H1 (cell line): Measurements from ENCODE around the gene MAP2K7. TPM values are rescaled to one million over a fixed set of nuclear protein-coding genes. Genes with fewer than 3 reads are reported as not detected.

ENCODE experiments used
- BCL11A ChIP-seq, 2 experiments: IDR thresholded peaks; one replicate each; pipeline ENCODE4 v1.6.1; 2011; ENCODE audit warnings: low read depth in 2 of 2, low read length in 2 of 2, mild to moderate bottlenecking in 2 of 2
- CBX5 ChIP-seq: fragments of 300-800, 300-1000 bp; sonication (generic); IDR thresholded peaks from 2 replicates; pipeline ENCODE4 v1.7.1; 2016; ENCODE audit warnings: antibody characterized with exemption, low read length, low read depth
- HDAC6 ChIP-seq: IDR thresholded peaks from one replicate; pipeline ENCODE4 v1.7.1; 2012; ENCODE audit warnings: low read depth, mild to moderate bottlenecking, inconsistent platforms, low read length, moderate library complexity
- PHF8 ChIP-seq: fragments of 200-600 bp; sonication (generic); conservative IDR thresholded peaks from 2 replicates; pipeline ENCODE4 v1.7.1; 2012; ENCODE audit warnings: low read depth, mild to moderate bottlenecking, inconsistent platforms, low read length, moderate library complexity
- SAP30 ChIP-seq: fragments of 300-600 bp; sonication (generic); IDR thresholded peaks from 2 replicates; pipeline ENCODE4 v1.7.1; 2012; ENCODE audit warnings: low read length, moderate library complexity, mild to moderate bottlenecking, inconsistent platforms; ENCODE audit not compliant: insufficient read depth, insufficient replicate concordance
- SP2 ChIP-seq: IDR thresholded peaks from 2 replicates; pipeline ENCODE4 v1.6.1; 2012; ENCODE audit warnings: mild to moderate bottlenecking, low read length, inconsistent platforms
- TAF7 ChIP-seq: optimal IDR thresholded peaks from 2 replicates; pipeline ENCODE3; 2011; ENCODE audit warnings: low read depth, mild to moderate bottlenecking, inconsistent platforms, low read length, moderate library complexity, borderline replicate concordance
- ZNF274 ChIP-seq: IDR thresholded peaks from 2 replicates; pipeline ENCODE4 v1.7.0; 2012; ENCODE audit warnings: low read length, borderline replicate concordance; ENCODE audit errors: extremely low read depth
- polyA plus RNA-seq, 7 experiments: library from polyadenylated mRNA; depleted of rRNA in 3 of 7; stranded (reverse) in 5 of 7; unstranded in 2 of 7; fragments of >200 nt in 5 of 7; fragments of 200-250 nt in 2 of 7; gene quantifications; 1 replicate in 5 of 7; 2 replicates in 1 of 7; 4 replicates in 1 of 7; pipeline versions ENCODE4 v1.2.1 to v1.2.3, GENCODE V29; 2011 to 2013; ENCODE audit warnings: missing spikeins in 2 of 7, mixed read lengths in 2 of 7
- total RNA-seq: library from RNA; stranded (reverse); fragmentation: NEBNext Ultra II Directional; extraction: Animal tissue kit (Norgen Biotek cat#: 25700); gene quantifications from 2 replicates; pipeline ENCODE4 v1.2.1, GENCODE V29; 2021
- TF ChIP-seq, protein P1 (sequence below): fragments of 300-600 bp; sonication (generic); IDR thresholded peaks from 2 replicates; pipeline ENCODE4 v1.7.1; 2012; ENCODE audit warnings: low read length, moderate library complexity, mild to moderate bottlenecking, inconsistent platforms; ENCODE audit not compliant: insufficient replicate concordance

Gene MAP2K7
- total and polyA plus RNA-seq, 2 of the 8 experiments (the other 6 are each of a cell fraction or from before 2014, with no cell fraction given), result 8.9 to 38.3 TPM

GRCh38 chr19:7918615-7919421 is 15.1 kb downstream of the MAP2K7 start (continued):
- TF ChIP-seq, protein P1, sequence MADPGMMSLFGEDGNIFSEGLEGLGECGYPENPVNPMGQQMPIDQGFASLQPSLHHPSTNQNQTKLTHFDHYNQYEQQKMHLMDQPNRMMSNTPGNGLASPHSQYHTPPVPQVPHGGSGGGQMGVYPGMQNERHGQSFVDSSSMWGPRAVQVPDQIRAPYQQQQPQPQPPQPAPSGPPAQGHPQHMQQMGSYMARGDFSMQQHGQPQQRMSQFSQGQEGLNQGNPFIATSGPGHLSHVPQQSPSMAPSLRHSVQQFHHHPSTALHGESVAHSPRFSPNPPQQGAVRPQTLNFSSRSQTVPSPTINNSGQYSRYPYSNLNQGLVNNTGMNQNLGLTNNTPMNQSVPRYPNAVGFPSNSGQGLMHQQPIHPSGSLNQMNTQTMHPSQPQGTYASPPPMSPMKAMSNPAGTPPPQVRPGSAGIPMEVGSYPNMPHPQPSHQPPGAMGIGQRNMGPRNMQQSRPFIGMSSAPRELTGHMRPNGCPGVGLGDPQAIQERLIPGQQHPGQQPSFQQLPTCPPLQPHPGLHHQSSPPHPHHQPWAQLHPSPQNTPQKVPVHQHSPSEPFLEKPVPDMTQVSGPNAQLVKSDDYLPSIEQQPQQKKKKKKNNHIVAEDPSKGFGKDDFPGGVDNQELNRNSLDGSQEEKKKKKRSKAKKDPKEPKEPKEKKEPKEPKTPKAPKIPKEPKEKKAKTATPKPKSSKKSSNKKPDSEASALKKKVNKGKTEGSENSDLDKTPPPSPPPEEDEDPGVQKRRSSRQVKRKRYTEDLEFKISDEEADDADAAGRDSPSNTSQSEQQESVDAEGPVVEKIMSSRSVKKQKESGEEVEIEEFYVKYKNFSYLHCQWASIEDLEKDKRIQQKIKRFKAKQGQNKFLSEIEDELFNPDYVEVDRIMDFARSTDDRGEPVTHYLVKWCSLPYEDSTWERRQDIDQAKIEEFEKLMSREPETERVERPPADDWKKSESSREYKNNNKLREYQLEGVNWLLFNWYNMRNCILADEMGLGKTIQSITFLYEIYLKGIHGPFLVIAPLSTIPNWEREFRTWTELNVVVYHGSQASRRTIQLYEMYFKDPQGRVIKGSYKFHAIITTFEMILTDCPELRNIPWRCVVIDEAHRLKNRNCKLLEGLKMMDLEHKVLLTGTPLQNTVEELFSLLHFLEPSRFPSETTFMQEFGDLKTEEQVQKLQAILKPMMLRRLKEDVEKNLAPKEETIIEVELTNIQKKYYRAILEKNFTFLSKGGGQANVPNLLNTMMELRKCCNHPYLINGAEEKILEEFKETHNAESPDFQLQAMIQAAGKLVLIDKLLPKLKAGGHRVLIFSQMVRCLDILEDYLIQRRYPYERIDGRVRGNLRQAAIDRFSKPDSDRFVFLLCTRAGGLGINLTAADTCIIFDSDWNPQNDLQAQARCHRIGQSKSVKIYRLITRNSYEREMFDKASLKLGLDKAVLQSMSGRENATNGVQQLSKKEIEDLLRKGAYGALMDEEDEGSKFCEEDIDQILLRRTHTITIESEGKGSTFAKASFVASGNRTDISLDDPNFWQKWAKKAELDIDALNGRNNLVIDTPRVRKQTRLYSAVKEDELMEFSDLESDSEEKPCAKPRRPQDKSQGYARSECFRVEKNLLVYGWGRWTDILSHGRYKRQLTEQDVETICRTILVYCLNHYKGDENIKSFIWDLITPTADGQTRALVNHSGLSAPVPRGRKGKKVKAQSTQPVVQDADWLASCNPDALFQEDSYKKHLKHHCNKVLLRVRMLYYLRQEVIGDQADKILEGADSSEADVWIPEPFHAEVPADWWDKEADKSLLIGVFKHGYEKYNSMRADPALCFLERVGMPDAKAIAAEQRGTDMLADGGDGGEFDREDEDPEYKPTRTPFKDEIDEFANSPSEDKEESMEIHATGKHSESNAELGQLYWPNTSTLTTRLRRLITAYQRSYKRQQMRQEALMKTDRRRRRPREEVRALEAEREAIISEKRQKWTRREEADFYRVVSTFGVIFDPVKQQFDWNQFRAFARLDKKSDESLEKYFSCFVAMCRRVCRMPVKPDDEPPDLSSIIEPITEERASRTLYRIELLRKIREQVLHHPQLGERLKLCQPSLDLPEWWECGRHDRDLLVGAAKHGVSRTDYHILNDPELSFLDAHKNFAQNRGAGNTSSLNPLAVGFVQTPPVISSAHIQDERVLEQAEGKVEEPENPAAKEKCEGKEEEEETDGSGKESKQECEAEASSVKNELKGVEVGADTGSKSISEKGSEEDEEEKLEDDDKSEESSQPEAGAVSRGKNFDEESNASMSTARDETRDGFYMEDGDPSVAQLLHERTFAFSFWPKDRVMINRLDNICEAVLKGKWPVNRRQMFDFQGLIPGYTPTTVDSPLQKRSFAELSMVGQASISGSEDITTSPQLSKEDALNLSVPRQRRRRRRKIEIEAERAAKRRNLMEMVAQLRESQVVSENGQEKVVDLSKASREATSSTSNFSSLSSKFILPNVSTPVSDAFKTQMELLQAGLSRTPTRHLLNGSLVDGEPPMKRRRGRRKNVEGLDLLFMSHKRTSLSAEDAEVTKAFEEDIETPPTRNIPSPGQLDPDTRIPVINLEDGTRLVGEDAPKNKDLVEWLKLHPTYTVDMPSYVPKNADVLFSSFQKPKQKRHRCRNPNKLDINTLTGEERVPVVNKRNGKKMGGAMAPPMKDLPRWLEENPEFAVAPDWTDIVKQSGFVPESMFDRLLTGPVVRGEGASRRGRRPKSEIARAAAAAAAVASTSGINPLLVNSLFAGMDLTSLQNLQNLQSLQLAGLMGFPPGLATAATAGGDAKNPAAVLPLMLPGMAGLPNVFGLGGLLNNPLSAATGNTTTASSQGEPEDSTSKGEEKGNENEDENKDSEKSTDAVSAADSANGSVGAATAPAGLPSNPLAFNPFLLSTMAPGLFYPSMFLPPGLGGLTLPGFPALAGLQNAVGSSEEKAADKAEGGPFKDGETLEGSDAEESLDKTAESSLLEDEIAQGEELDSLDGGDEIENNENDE, result no peak
- TF ChIP-seq TAF7, result no peak
- TF ChIP-seq PHF8, result no peak
- no peak for TF ChIP-seq HDAC6
- no peak for TF ChIP-seq SAP30
- TF ChIP-seq ZNF274, result no peak
- TF ChIP-seq SP2, result no peak
- no peak for TF ChIP-seq BCL11A (IDR thresholded peaks at IDR 0.05; ENCODE audit: low read depth in 2 of 2, low read length in 2 of 2)
- no peak for TF ChIP-seq CBX5
